OCI-LY7 (cell line): ENCODE measurements around the gene USP22. TPM values are rescaled to one million over a fixed set of nuclear protein-coding genes. Genes with fewer than 3 reads are reported as not detected.

ENCODE experiments used
- BruUV-seq: library from RNA; stranded (reverse); fragments of 400-500 nt; replicated peaks from 2 replicates; lab custom pipeline; 2021; lab: Mats Ljungman, UMichigan
- CTCF ChIA-PET: fragments of 300-600 bp; sonication (Branson Sonifier 250); formaldehyde crosslinking; loops from one replicate; lab custom pipeline; 2022; ENCODE audit warnings: antibody characterized with exemption; ENCODE audit not compliant: unreplicated experiment; lab: Charles Lee
- POLR2A ChIA-PET: fragments of 300-600 bp; sonication (Branson Sonifier 250); formaldehyde crosslinking; loops from one replicate; lab custom pipeline; 2022; ENCODE audit warnings: antibody characterized with exemption; lab: Charles Lee
- DNase-seq: peaks from one replicate; pipeline ENCODE4 v3.0.0-alpha.2; 2015; ENCODE audit warnings: low spot score
- H2AFZ ChIP-seq: fragments of 200-600 bp; sonication (generic), shearing (Covaris generic); 2 replicates; pipeline ENCODE4 v1.6.1; 2014; ENCODE audit warnings: mild to moderate bottlenecking, antibody characterized with exemption, low read length, moderate library complexity
- H3K27ac ChIP-seq: fragments of 200-600 bp; sonication (generic); 2 replicates; pipeline ENCODE4 v1.5.1; 2014; ENCODE audit warnings: mixed run types, low read depth, mild to moderate bottlenecking, moderate library complexity, low read length, inconsistent platforms; ENCODE audit not compliant: poor library complexity, severe bottlenecking
- H3K36me3 ChIP-seq: fragments of 200-600 bp; sonication (generic); 2 replicates; pipeline ENCODE4 v1.6.1; 2014; ENCODE audit warnings: mild to moderate bottlenecking, antibody characterized with exemption, low read length, moderate library complexity, mixed read lengths; ENCODE audit not compliant: insufficient read depth
- H3K4me1 ChIP-seq: fragments of 200-600 bp; sonication (generic); 2 replicates; pipeline ENCODE4 v1.5.1; 2014; ENCODE audit warnings: mild to moderate bottlenecking, low read length; ENCODE audit not compliant: insufficient read depth, poor library complexity, severe bottlenecking
- H3K4me2 ChIP-seq: fragments of 200-600 bp; sonication (generic); 2 replicates; pipeline ENCODE4 v1.6.1; 2014; ENCODE audit warnings: mild to moderate bottlenecking, low read length
- H3K4me3 ChIP-seq: fragments of 200-600 bp; sonication (generic); 2 replicates; pipeline ENCODE4 v1.5.1; 2014; ENCODE audit warnings: mild to moderate bottlenecking, low read depth, low read length; ENCODE audit not compliant: poor library complexity, severe bottlenecking
- H3K79me2 ChIP-seq: fragments of 200-600 bp; sonication (generic); 2 replicates; pipeline ENCODE4 v1.6.1; 2016; ENCODE audit warnings: low read depth, mild to moderate bottlenecking, low read length, moderate library complexity, mixed read lengths; ENCODE audit not compliant: insufficient read depth
- H3K9me2 ChIP-seq: fragments of 200-600 bp; sonication (generic); 2 replicates; pipeline ENCODE4 v1.6.1; 2016; ENCODE audit warnings: mild to moderate bottlenecking, low read length, mixed read lengths; ENCODE audit not compliant: insufficient read depth
- H3K9me3 ChIP-seq: fragments of 200-600 bp; sonication (generic); 2 replicates; pipeline ENCODE4 v1.6.1; 2014; ENCODE audit warnings: mild to moderate bottlenecking, mixed run types, low read length, mixed read lengths
- H4K20me1 ChIP-seq: fragments of 200-600 bp; sonication (generic); 2 replicates; pipeline ENCODE4 v1.6.1; 2014; ENCODE audit warnings: mild to moderate bottlenecking, antibody characterized with exemption, low read length, moderate library complexity, mixed read lengths; ENCODE audit not compliant: insufficient read depth
- CTCF ChIP-seq: fragments of 200-600 bp; sonication (generic); conservative IDR thresholded peaks from 2 replicates; pipeline ENCODE4 v1.5.1; 2014; ENCODE audit warnings: mild to moderate bottlenecking, antibody characterized with exemption, low read length, moderate library complexity, mixed read lengths
- EZH2phosphoT487 ChIP-seq: fragments of 200-600 bp; sonication (generic); IDR thresholded peaks from 2 replicates; pipeline ENCODE4 v1.6.1; 2018; ENCODE audit warnings: low read depth, borderline replicate concordance, mild to moderate bottlenecking, mixed run types, antibody characterized with exemption, low read length, moderate library complexity, mixed read lengths
- intact Hi-C: fragments of 100-400 bp; cut with micrococcal nuclease; formaldehyde crosslinking; loops from one replicate; pipeline ENCODE4 v1.10.0; 2022; ENCODE audit not compliant: unreplicated experiment
- total RNA-seq, 2 experiments: library from RNA; depleted of rRNA in 1 of 2; stranded (reverse); fragments of >200 nt in 1 of 2; shearing (Covaris generic) in 1 of 2; gene quantifications; 2 replicates each; pipeline ENCODE4 v1.2.3, GENCODE V29; 2014 to 2022

Gene USP22
- total RNA-seq, 2 experiments from 2014 or later: 180 to 302 TPM

GRCh38 chr17:20995873-20996723, 46.7 kb downstream of the USP22 start:
- CTCF ChIA-PET: no interaction called here
- BruUV-seq: no TSS peak
- intact Hi-C loops: no loop called here
- no peaks in the 10 kb centered on the region for H3K4me1 ChIP-seq
- H3K4me3 ChIP-seq: no peak overlapping the region
- no peak overlapping the region for H3K4me2 ChIP-seq
- no peaks in the 10 kb centered on the region for H3K9me3 ChIP-seq
- H3K36me3 ChIP-seq: peaks cover 24% of the 10 kb centered on the region
- TF ChIP-seq CTCF: no peak
- no peak for TF ChIP-seq EZH2phosphoT487
- no peaks in the 10 kb centered on the region for H4K20me1 ChIP-seq
- no peak for DNase-seq
- POLR2A ChIA-PET: no interaction called here
- H2AFZ ChIP-seq: no peak overlapping the region
- no peak overlapping the region for H3K27ac ChIP-seq
- H3K79me2 ChIP-seq: no peaks in the 10 kb centered on the region
- no peaks in the 10 kb centered on the region for H3K9me2 ChIP-seq

GRCh38 chr17:20995164-20995872, 47.5 kb downstream of the USP22 start:
- BruUV-seq: no TSS peak
- DNase-seq: no peak
- Histone ChIP-seq H3K36me3 (peaks cover 17% of the 10 kb centered on the region), H3K9me3 (no peaks in the 10 kb centered on the region), H3K27ac (no peak overlapping the region), H3K9me2 (no peaks in the 10 kb centered on the region), H3K4me2 (no peak overlapping the region), H3K4me1 (no peaks in the 10 kb centered on the region), H4K20me1 (no peaks in the 10 kb centered on the region), H3K79me2 (no peaks in the 10 kb centered on the region), H3K4me3 (no peak overlapping the region), H2AFZ (no peak overlapping the region)
- intact Hi-C loops: no loop called here
- ChIA-PET CTCF (no interaction called here), POLR2A (no interaction called here)
- TF ChIP-seq CTCF (no peak), EZH2phosphoT487 (no peak)

- no peak for DNase-seq
- BruUV-seq: no TSS peak
- intact Hi-C loops: loop anchor here (5.0 kb wide), 1 partner anchor 52 kb away; no protein-coding TSS in a partner anchor
- TF ChIP-seq EZH2phosphoT487 (no peak), CTCF (no peak)
- no peaks in the 10 kb centered on the region for H4K20me1 ChIP-seq
- no peaks in the 10 kb centered on the region for H3K79me2 ChIP-seq
- H3K4me1 ChIP-seq: no peaks in the 10 kb centered on the region
- no peak overlapping the region for H2AFZ ChIP-seq
- CTCF ChIA-PET: no interaction called here
- no peaks in the 10 kb centered on the region for H3K9me3 ChIP-seq
- H3K27ac ChIP-seq: no peak overlapping the region
- H3K9me2 ChIP-seq: no peaks in the 10 kb centered on the region
- peaks cover 11% of the 10 kb centered on the region for H3K36me3 ChIP-seq
- H3K4me3 ChIP-seq: no peak overlapping the region
- H3K4me2 ChIP-seq: no peak overlapping the region
- POLR2A ChIA-PET: no interaction called here
These were observed 48.0 kb downstream of the USP22 start for GRCh38 chr17:20994779-20995149.
